HG02571 (cell line): ENCODE measurements around the gene BZW1.
A peak's percentile ranks its signal among the peaks of the same experiment; 100 is the strongest.

ENCODE experiments used
- ATAC-seq: cut with Tn5 transposase; IDR thresholded peaks from one replicate; pipeline ENCODE4 v1.9.1; 2021; ENCODE audit warnings: mild to moderate bottlenecking, moderate library complexity; ENCODE audit not compliant: unreplicated experiment

BZW1 gene

DNA sequence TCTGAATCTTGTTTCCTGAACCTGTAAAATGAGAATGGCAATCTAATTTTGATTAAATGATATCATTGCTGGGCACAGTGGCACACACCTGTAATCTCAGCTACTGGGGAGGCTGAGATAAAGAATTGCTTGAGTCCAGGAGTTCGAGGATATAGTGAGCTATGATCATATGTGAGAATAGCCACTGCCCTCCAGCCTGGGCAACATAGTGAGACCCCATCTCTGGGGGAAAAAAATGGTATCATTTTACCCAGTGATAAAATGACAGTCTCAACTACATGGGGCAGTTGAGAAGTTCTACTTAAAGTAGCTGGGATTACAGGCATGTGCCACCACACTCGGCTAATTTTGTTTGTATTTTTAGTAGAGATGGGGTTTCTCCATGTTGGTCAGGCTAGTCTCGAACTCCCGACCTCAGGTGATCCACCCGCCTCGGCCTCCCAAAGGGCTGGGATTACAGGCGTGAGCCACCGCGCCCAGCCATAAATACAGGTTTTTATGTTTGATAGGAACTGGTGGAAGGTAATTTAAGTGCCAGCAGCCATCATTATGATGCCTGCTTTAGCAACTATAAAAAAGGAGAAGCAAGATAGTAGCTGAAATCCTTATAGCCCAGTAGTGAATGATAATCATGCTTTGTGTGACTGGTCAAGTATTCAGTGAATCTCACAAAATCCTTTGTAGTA is 17.0 kb downstream of the BZW1 start:
- ATAC-seq, result no peak

DNA sequence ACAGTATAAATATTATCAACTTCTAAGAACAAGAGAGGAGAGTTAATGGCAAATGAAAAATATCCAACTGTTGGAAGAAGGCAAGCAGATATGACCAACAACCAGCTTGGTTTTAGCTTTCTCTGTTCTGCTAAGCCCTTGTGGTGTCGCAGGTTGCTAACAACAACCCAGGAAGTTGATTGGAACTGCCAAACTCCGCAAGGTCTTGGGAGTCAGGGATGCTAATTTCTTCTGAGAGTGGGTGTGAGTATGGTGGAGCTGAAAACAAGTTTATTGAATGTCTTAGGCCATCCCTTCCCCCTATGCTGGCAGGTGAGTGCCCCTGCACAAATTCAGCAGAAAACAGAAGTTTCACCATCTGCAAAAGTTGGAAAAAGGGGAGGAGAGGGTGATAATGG is 17.5 kb downstream of the BZW1 start:
- ATAC-seq, result no peak

- no peak for ATAC-seq
Observed at GRCh38 chr2:200834701-200835100, 23.0 kb downstream of the BZW1 start.

GRCh38 chr2:200839513-200839912 is 27.8 kb downstream of the BZW1 start:
- no peak for ATAC-seq

- no peak for ATAC-seq
Observed at GRCh38 chr2:200843993-200844948, 32.6 kb downstream of the BZW1 start.

DNA sequence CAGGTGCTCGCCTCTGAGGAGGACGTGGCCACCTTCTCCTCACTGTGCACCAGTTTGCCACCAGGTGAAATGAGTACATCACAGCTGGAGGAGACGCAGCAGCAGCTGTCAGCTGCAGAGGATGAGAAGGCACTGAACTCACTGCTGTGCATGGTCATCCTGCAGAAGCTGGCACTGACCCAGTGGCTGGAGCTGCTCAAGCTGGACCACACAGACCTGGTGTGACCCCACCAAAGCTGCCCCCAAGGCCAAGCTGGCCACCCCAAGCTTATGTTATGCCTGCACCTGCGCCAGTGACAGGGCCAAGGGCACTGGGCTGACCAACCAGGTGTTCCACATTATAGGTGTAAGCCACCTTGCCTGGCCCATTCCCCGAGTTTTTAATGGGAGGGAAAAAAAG is 33.5 kb downstream of the BZW1 start:
- ATAC-seq, result no peak

- ATAC-seq, result no peak
Observed at GRCh38 chr2:200845669-200846325, 34.1 kb downstream of the BZW1 start.

- no peak for ATAC-seq
Observed at GRCh38 chr2:200847269-200847668, 35.6 kb downstream of the BZW1 start.

- ATAC-seq, result no peak
Observed at GRCh38 chr2:200847939-200848338, 36.2 kb downstream of the BZW1 start.

GRCh38 chr2:200850512-200851256 is 39.0 kb downstream of the BZW1 start:
- ATAC-seq, result no peak

- no peak for ATAC-seq
Observed at GRCh38 chr2:200851398-200852248, 39.9 kb downstream of the BZW1 start.

DNA sequence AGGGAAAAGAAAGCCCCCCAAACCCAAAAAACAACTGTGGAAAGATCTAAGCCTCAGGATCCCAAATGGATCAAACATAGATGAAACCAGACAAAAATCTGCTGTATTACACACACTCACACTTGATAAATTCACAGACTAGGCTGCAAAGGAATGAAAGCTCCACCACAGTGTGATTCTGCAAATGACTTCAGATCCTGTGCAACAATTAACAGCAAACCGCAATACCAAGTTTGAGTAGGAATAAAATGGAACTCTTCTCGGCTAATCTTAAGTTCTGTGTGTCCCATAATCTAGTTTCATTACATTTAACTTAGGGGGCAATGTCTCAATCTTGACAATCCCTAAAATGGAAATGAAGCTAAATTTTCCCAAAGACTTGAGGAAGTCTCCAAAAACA is 40.9 kb downstream of the BZW1 start:
- ATAC-seq, result no peak

DNA sequence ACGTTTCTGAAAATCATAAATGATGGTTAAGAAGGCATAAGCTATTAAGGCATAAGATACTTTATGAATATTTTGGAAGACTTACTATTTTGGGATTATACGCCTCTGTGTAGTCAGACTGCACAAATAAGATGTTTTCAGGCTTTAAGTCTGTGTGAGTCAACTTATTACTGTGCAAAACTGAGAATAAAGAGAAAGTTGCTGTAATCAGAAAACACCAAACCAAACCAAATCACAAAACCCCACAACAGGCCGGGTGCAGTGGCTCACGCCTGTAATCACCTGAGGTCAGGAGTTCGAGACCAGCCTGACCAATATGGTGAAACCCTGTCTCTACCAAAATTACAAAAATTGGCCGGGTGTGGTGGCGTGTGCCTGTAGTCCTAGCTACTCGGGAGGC is 45.1 kb downstream of the BZW1 start:
- ATAC-seq, result no peak

DNA sequence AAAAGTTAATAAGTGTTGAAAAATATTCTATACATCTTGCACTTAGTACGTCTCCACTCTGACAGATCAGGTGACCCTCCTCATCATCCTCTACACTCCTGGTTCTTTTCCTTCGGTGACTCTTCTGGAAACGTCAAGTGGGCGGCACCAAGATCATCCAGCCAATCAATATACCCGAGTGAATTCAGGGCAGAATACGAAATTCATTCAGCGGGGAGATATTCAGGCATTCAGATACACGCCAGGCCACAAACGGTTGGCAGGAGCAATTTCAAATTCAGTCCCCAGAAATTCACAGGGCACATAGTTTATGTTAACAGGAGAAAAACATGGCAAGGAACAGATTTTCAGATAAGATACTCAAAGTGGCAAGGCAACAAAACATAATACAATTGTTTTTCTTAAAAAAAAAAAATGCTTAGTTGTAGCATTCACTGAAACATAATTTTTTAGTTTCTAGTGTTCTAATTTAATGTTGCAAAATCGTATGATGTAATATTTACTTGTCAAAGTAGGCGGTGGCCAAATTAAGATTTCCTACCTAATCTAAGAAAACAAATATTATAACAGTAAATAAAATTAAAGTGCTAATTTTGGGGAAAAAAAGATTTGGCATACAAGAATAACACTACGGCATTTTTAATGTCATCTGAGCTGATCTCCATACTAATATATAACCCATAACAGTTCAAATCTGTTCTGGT is 48.5 kb downstream of the BZW1 start:
- ATAC-seq, result no peak

GRCh38 chr2:200861617-200862155 is 50.0 kb downstream of the BZW1 start:
- no peak for ATAC-seq

DNA sequence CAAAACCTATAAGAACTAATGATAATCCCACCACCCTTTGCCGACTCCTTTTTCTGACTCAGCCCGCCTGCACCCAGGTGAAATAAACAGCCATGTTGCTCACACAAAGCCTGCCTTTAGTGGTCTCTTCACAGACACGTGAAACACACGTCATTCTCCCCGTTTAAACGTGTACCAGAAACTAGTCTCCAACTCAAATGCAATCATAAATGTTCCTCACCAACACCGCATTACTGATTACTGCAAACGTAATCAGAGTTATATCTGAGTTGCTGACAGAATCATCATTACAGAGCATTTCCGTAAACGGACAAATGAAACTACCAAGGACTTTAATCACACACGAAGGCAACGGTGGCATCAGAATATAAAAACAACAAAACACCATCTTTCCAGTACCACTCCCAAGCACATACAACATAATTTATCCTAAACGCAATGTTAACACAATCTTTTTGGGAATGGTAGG is 50.9 kb downstream of the BZW1 start:
- no peak for ATAC-seq

DNA sequence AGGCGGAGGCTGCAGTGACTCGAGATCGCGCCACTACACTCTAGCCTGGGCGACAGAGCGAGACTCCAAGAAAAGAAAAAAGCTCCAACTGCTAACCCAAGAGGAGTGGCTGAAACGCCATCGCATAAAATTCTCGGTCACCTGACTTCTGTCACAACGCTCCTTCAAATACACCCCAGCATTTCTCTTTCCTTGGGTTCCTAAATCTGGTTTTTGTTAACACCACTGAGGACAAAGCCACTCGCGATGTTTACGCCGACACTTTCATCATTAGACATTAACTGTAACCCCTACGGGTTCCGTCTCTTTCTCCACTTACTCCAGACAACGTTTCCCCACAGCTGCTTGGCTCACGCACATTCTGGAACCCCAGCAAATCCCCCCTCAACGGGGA is 52.1 kb downstream of the BZW1 start:
- ATAC-seq, result peak; percentile 3

DNA sequence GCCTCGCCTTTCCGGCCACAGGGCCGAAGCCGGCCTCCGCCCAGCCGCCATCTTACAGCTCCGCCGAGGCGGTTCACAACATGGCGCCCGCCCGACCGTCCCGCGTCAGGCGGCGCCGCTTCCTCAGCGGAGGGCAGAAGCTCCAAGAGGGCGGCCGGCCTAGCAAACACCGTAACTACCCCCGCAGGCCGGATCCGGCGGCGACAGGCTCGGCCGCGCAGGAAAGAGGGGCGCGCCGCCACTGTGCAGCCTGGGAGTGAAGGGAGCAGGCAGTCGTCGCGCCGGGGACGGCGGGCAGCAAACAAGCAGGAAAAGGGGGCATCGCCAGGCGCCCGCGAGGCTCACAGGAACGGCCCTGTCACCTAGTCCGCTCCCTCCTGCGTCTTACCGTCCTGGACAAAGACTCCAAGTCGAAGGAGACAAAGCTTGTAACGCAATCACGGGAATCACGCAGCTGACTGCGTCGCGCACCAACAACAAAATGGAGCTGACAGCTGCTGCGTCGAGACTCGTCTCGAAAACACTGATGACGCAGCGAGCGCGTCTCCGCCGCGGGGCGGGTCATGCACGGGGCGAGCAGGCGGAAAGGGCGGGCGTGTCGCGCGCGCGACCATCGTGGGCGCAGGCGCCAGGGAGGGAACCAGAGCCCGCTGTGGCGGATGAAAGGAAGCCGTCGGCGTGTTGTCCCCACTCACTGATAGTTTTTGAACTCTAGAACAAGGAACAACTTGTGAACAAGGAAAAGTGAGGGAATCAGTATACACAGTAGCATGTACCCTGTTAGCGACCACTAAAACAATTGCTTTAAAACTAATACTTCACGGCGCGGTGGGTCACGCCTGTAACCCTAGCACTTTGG is 52.7 kb downstream of the BZW1 start, which contains the start of gene CLK1:
Gene CLK1, minus strand, starts transcription at position 483 of the 859 bp plus-strand sequence. CDS start 2,796 bp downstream, outside the sequence.
- ATAC-seq, result peak; percentile 75
